Stimulated activated naive CD4-positive, alpha-beta T cell treated with Interleukin-2 at 50 U/mL for 16 hours (primary cell): Measurements from ENCODE around the gene WAS.
"Not testable (repeated sequence)": the region's sequence is repeated elsewhere in the genome, so short reads cannot be mapped to it uniquely, and the experiment has no call there.

ENCODE experiments used
- DNase-seq: peaks from one replicate; lab custom pipeline; 2025; lab: John Stamatoyannopoulos, UW

WAS gene

GRCh38 chrX:48683411-48683982 is at the start of gene WAS:
WAS (plus strand) TSS chrX:48683799; CDS start chrX:48683854, 55 bp downstream.
- peak; percentile 29 for DNase-seq

DNA sequence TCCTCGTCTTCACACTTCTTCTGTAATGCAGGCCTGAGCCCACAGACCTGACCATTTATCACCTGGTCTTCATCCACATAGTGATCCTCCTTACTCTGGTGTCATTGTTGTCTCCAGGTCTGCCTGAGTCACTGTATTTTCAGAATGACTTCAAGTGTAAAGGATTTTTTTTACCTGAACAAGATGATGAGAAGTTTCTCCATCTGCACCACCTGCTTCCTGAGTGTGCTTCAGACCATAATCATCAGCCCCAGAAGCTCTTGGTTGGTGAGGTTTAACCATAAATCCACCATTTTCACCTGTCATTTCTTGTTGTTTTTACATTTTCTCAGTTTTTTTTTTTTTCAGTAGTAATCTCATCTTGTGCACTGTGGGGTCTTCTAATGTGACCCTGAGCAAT is 47.3 kb upstream of the WAS start:
- no peak for DNase-seq

DNA sequence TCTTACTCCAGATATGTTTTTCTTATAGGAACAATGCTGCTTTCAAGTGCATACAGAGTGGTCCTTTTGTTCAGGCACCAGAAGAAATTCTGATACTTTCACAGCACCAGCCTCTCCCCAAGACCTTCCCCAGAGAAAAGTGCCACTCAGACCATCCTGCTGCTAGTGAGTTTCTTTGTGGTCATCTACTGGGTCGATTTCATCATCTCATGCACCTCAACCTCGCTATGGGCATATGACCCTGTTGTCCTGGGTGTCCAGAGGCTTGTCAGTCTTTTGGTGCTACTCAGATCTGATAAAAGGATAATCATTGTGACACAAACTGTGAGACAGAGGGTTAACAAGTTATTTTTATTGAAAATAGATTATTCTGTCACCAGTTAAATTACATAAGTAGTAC is 46.8 kb upstream of the WAS start:
- no peak for DNase-seq

- no peak for DNase-seq
Observed at GRCh38 chrX:48645669-48646068, 37.9 kb upstream of the WAS start.

DNA sequence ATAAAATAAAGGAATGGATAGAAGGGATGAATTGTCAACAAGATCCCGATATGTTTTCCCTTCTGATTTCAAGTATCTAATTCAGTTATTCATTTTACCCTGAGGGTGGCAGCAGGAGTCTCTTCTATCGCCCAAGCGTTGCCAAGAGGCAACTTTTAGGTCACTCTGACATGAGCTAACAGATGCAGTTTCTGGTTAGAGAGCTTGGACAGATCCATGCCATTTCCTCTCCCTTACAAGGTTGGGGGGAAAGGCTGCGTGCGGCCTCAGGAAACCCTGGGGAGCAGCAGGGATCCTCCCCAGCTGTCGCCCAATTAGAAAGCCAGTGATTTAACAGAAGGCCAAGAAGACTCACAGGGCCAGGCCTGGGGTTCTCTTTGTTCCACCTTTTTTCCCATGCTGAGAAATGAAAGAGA is 35.3 kb upstream of the WAS start:
- DNase-seq, result peak; percentile 20

DNA sequence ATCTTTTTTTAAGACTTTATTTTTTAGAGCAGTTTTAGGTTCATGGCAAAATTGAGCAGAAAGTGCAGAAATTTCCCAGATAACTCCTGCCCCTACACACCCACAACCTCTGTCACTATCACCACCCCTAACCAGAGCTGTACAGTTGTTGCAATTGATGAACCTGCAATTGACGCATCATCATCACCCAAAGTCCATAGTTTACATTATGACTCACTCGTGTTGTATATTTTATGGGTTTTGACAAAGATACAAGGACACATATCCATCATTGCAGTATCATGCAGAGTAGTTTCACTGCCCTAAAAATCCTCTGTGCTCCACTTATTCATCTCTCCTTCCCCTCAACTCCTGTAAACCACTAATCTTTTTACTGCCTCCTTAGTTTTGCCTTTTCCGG is 34.5 kb upstream of the WAS start:
- DNase-seq, result no peak

- DNase-seq, result not testable (repeated sequence)
Observed at GRCh38 chrX:48652055-48652579, 31.5 kb upstream of the WAS start.

GRCh38 chrX:48654746-48655145 is 28.9 kb upstream of the WAS start:
- not testable (repeated sequence) for DNase-seq

- DNase-seq, result not testable (repeated sequence)
Observed at GRCh38 chrX:48659686-48660085, 23.9 kb upstream of the WAS start.

GRCh38 chrX:48663241-48663640 is 20.4 kb upstream of the WAS start:
- DNase-seq, result no peak

DNA sequence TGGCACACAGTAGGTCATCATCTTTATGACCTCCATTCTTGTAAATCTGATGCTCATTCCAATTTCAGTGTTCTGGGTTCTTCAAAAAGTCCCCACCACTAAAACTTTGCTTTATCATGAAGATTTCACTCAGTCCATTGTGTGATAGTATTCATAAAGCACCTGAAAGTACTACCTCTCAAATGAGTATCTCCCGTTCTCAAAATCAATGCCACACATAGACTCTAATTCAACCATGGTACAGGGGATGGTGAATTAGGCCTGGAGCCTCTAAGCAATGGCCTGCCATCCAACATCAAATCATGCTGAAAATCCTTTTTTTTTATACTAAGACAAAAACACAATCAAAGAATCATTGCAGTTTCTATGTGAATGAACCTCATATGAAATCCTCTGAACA is 19.4 kb upstream of the WAS start:
- no peak for DNase-seq

DNA sequence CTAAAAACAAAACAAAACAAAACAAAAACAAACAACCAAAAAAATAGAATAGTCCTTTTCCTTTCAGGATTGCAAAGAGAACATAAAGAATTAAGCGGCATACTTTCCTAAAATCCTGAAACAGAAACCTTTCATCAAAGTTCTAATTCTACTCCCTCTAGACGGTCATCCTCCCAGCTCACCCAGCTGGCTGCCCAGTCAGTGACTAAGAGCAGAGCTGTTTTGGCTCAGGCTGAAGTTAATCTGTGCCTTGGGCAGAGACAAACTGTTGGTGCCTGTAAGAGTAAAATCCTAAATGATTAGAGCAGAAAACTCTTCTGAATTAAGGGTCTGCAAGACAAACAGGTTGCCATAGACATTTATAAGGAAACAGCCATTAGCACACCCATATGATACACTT is 17.6 kb upstream of the WAS start:
- DNase-seq, result no peak

GRCh38 chrX:48666649-48667048 is 16.9 kb upstream of the WAS start:
- DNase-seq, result no peak

DNA sequence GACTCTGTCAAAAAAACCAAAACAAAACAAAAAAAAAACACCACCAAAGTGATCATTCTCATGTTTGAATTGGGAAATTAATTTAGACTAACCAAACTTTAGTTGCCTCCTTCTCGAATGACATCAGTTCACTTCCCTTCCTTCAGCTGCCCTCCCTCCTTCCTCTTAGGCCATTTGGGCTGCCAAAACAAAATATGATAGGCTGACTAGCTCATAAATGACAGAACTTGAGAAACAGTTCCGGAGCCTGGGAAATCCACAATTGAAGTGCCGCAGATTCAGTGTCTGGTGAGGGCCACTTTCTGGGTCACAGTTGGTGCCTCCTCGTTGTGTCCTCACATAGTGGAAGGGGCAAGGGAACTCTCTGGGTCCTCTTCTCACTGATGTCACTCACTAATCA is 16.1 kb upstream of the WAS start:
- DNase-seq, result no peak

GRCh38 chrX:48668187-48668586 is 15.4 kb upstream of the WAS start:
- not testable (repeated sequence) for DNase-seq

DNA sequence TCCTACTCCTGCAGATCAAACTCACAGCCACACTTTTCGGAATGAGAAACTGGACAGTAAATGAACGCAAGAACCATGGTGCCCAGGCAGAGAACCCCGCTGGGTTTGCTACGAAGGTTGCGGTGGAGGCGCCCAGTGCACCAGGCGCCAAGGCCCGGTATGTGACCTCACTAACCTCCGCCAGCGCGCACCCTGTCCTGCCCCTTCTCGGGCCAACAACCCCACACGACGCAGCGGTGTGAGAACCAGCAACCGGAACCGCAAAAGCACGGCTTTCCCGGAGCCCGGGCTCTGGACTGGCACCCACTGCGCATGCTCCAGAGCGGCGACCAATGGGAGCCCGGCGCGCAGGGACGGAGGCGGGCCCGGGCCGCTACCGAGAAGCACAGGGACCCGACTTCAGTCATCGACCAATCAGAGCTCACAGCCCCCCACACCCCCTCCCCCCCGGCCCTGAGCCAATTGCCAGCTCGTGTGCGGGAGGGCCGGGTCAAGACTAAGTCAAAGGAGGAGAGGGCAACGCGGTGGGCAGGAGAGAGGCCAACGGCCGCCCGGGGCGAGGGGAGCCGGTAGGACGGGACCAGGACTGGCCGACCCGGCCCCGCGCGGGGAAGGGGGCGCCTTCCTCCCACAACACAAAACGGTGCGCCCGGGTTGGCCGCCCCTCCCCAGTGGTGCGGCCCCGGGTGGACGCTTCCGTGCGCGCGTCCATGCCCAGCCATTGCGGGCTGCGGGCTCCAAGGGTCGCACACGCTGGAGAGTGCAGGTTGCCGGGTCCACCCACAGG is 7.3 kb upstream of the WAS start:
- peak; percentile 87 for DNase-seq

- no peak for DNase-seq
Observed at GRCh38 chrX:48676893-48677270, 6.7 kb upstream of the WAS start.

DNA sequence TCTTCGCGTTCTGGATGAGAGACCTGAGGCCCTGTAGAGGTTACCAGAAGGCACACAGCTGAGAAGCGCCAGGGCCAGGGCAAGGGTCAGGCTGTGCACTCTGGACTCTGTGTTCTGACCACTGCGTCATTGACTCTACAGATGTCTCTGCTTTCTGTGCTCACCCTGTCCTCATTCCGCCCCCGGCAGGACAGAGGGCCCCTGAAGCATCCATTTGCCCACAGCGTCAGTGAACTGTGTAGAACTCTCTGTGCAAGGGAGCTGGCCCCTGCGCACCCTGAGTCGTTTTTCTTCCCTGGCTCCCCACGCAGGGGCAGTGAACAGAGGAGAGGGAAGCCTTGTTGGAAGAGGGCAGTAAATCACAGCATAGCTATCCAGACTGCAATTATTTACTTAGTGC is 6.1 kb upstream of the WAS start:
- DNase-seq, result no peak

GRCh38 chrX:48680467-48680866 is 3.1 kb upstream of the WAS start:
- DNase-seq, result not testable (repeated sequence)

GRCh38 chrX:48680925-48681324 is 2.7 kb upstream of the WAS start:
- not testable (repeated sequence) for DNase-seq

GRCh38 chrX:48681539-48682183 is 1.9 kb upstream of the WAS start:
- DNase-seq, result no peak

GRCh38 chrX:48682795-48683194 is 804 bp upstream of the WAS start:
- DNase-seq, result not testable (repeated sequence)

DNA sequence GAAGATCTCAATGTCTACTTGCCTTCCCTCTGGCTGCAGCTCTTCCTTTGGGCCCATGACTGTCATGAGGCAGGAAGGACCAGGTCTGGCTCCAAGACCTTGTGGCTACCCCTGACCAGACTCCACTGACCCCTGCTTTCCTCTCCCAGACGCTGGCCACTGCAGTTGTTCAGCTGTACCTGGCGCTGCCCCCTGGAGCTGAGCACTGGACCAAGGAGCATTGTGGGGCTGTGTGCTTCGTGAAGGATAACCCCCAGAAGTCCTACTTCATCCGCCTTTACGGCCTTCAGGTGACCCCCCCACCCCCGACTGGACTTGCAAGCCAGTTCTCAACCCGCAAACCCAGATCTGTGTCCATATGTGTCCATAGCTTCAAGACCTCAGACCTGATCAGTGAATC is 535 bp downstream of the WAS start:
- DNase-seq, result no peak
